ENCODE data around the gene FOXA1.
"Not testable (repeated sequence)": the region's sequence is repeated elsewhere in the genome, so short reads cannot be mapped to it uniquely, and the experiment has no call there.

FOXA1 gene

DNA sequence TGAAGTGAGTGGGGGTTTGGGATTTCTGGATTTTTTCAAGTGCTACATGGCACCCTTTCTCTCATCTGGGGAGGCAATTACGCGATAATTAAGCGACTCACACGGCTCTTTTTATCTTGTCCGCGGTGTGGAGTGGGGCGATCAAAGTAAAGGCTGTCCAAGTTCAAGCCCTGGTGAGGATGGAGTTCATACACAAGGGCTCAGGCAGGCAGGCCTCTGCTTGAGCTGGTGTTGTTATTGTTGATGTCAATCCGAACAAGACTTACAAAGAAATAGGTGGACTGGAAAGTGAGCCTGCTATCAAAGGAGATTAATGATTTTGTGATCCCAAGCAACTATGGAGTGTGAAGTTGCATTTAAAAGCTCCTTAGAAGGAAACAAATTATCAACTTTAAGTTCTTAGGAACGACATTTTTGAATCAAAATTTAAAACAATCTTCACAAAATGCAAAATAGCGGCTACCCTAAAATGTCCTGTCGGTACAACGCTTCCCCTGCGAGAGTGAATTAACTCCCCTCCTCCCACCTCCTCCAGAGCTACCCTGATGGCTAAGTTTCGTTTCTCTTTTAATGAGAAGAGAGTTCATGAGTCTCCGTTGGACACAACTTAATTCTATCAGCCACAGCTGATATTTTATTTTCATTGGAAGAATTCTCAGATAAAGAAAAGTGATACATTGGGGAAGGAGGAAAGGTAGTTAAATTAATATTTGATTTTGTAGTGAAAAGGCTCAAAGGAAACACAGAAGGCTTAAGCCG, 5.9 kb downstream of the FOXA1 start:
- DNase-seq, result no peak

DNA sequence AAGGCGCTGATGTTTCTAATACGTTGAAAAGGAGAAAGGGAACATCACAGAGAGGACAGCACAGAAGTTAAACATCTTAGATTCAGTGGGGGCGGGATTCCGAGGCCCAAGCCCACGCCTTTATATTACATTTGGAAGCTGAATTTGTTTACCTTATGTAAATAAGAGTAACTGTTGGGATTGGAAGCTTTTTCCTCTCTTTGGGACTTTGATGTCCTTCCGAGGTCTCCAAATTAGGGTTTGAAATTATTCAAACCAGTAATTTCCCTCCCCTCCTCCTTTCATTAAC, 6.4 kb downstream of the FOXA1 start:
- no peak for DNase-seq

DNA sequence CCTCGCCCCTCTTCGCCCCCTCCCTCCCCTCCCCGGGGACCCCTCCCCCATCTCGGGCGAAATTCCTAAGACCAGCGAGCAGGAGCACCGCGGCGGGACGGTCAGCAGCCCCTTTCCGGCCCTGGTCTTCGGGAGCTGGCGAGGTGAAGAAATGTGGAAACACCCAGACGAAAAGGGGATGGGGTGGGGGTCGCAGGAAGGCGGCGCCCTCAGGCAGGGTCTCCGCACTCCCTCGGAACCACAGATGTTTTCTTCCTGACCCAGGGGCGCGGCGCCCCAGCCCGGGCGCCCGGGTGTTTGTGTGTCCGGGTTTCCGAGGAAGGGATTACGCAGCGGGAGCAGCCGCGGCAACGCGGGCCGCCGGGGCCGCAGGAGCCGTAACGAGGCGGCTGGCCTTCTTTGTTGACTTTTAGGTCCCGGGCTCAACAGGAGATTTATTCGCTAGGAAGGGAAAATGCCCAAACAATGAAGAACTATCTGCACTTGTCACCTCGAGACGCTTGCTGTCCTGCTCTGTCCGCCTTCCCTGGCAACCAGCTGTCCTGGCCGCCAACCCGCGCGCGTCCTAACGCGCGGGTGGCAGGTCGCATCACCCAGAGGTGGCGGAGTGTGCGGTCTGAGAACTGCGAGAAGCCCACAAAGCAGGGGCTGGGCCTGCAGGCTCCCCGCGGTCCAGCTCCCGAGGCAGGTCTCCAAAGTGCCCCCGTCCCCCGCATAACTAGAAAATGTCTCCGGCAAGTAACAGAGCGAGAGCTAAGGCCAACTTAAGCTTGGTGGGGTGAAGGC, 7.0 kb downstream of the FOXA1 start:
- no peak for DNase-seq

DNA sequence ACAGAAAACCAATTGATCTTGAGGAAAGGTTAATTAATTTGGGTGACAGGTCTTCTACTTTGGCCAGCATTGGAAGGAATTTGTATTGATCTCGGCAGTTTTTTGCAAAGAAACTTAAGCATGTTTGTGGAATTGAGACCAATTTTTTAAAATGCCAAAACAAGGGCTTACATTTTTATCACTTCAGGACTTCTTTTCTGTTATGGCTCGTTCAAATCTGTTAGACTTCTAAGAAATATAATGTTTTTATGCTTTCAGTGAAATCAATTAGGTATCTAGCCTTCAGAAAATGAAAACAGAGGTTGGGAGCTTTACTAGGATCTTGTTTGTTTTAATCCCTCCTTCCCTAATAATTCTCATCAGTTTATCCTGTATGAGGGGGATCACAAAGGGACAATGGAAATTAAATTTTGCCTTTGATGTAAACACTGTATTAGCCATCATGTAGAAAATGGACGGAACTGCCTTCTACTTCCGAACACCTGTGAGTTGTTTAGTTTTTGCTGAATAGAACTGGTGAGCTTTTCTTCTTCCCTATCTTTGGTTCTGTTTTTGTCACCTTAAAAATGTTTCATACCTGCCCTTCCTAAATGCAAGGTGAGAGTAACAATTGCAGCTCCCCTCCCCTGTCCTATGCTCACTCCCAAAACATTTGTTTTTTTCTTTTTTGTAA, 7.8 kb downstream of the FOXA1 start:
- DNase-seq, result no peak

DNA sequence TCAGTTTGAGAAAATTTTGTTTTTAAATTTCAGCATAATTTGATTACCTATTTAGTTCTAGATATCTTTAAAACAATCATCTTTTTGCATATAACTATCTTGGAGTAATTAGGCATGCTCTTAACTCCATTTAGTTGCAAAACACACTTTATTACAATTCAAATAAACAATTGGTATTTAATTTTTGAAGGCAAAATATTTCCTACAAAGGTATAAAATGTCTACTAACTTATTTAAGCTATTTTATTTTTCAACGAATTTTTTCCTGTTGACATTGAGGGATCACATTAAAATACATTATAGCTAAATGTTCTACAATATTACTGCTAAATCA, 8.3 kb downstream of the FOXA1 start:
- DNase-seq, result no peak

DNA sequence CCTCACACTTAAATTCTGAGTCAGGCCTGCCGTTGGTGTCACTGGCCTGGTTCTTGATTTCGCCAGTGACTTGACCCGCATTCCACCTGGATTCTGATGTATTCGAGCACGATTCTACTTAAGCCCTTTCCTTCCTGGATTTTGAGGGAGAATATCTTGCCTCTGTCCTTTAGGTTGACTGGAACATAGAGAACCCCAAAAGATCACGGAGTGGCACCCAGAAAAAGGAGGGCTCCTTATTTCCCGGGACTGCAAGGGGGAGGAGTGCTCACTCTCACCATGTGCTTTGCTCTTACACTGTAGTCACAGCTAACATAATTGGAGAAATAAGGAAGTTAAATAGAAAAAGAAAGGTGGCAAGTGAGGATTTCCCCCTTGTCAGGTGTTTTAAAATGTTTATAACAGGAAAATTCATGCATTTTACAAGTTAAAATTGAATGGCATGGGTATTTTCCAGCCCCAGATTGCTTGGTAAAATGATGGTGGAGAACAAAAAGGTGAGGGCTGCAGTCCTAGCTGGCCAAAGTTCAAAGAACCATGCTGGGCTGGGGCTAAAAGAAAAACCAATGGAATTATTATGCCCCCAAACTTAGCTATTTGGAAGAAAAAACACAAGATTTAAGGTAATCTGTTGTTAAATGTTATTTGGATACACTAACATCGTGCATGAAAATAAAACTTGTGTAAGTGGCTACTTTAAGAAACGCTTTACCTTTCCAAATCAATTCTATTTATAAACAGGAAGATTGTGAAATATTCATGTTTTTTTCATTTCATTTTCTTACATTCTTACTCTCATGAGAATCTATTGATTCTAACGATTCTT, 8.9 kb downstream of the FOXA1 start:
- DNase-seq, result no peak

DNA sequence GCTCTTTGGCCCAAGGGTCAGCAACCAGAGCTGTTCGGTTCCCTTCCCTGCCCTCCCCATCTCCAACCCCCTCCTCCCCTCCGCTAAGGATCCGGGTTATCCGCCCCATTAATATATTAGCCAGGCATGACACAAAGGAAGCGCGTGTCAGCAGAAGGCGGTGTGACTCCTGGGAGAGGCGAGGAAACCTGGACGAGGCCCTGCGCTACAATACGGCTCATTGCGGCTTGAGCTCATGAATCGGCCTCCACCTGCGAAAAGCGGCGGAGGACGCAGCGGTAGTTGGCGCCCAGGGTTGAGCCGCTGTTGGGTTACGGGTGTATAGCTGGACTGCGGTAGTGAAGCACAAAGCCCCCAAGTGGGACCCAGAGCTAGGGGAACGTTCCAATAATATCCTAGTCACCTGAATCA, 9.9 kb downstream of the FOXA1 start:
- no peak for DNase-seq

DNA sequence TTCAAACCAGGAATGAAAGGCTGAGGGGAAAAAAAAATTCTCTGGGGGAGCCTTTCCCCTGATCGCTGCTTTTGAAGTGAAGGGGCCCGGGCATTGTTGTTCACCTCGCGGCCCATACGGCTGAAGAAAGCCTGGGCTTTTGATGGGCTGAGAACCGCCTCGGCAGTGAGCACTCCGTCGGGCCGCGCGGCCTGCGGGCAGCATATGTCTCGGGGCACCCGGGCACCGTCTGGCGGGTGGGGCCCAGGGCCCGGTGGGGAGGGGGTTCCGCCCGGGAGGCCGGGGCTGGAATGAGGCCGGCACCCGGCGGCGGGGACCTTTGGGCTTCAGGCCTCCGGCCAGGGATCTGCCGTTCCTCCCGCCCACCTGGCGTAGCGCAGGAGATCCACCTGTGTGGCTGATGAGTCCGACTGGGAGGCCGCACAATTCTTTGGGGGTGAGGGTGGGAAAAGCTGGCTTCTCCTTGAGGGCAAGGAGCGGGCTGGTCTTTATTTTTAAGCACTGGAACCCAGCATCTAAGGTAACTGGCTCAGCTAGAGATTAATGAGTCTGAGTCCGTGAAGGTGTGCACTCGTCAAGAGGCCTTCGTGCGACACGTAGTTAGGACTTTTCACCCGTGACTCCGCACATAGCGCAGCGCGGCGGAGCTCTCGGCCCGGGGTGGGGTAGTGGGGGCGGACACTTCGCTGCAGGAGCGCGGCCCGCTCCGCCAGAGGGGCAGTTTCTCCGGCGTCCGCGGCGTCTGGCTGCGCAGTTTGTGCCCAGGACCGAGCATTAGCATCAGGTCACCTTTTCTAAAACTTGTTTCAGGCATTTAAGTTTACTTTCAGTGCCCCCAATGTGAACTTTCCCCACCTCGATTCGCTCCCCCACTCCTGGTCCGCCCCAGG, 10.6 kb downstream of the FOXA1 start:
- DNase-seq, result no peak

DNA sequence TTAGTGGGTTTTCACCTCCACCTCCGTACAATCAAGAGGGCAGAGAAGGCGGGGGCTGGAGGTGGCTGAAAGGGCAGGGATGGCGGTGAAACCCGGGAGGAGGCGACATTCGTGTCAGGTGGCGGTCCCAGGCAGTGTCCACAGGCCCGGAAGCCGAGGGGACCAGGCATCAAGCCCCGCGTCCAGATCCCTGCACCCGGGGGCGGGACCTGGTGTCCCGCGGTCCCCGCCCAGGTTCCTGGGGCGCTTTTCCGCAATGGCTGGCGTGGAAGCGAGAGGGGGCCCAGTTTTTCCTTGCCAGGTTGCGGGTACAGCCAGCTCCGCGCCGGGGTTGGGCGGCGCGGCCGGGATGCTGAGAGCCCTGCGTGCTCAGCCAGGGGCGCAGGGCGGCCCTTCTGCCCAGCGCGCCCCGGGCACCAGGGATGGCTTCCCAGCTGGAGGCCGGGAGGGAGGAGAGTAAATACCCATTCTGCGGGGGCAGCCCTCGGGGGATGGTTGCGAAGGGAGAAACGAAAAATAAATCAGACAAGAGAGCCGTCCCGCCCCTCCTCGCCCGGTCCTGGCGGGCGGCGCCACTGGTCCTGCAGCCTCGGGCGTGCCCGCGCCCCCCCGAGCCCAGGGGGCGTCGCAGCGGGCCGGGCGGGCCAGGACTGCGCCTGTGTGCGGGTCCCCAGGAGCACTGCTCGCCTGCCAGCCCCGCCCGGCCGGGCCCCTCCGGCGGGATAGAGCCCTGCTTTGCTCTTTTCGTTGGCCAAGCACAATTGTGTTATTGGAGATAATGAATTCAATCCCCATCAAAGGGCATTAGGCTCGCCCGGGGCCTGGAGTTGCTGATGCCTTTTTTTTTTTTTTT, 11.5 kb downstream of the FOXA1 start:
- DNase-seq, result no peak

DNA sequence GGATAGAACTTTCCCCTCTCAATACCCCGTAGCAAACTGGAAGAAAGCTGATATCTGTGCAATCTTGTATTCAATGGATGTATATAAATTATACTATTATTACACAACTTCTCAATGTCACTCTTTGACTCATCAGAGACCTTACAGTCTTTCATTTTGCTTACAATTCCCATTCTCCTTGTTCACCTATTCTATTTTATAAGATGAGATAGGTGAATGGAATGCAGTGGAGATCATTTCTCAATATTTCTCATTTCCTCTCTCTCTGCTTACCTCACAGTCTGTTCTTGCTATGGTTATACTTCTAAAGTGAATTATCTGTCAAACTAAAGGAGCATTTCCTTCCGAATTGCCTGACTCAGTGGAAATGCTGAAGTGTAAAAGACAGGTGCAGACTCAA, 14.9 kb downstream of the FOXA1 start:
- DNase-seq, result no peak

DNA sequence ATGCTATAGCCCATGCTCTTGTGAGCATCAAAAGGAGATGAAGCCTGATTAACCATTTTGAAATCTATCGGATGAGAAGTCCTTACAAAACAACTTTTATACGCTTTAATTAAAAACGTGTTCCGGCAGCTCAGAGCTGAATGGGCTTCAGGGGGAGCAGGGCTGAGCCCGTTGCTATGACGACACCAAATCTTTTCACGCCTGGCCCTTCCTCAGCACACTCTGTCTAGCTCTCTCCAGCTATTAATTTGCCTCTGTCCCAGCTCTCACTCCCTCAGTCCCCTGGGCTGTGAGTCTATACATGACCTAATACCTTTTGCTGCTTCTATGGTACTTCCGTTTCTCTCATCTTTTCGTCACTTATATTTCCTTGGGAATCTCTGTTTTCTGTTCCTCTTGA, 15.8 kb downstream of the FOXA1 start:
- no peak for DNase-seq

DNA sequence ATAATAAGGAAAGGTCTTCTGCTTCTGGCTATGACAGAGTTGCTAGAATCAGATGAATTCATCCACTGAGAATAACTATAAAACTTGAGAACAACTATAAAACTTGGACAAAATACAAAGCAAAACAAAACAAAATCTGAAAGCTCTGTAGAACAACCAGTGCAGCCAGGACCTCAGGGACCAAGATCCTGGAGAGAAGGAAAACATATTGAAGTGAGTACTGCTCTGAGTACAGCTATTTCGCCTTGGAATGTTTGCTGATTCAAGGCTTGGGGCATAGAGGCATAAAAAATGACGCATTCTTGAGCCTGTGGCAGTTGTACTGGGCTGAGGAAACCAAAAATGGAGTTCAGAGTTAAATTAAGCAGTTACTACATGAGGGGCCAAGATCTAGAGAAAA, 21.7 kb downstream of the FOXA1 start:
- DNase-seq, result no peak

DNA sequence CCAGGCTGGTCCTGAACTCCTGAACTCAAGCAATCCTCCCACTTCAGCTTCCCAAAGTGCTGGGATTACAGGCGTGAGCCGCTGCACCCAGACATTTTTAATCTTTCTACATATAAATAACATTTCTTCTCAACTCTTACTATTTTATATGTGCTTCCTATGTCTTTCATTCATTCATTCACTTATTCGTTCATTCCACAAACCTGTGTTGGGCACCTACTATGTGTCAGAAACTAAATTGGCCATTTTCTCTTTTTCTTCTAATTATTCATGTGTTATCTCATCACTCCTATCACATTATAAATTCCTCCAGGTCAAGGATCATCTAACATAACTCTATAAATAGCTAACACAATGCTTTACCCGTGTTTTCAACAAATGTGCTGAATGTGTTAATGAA, 23.7 kb downstream of the FOXA1 start:
- no peak for DNase-seq

DNA sequence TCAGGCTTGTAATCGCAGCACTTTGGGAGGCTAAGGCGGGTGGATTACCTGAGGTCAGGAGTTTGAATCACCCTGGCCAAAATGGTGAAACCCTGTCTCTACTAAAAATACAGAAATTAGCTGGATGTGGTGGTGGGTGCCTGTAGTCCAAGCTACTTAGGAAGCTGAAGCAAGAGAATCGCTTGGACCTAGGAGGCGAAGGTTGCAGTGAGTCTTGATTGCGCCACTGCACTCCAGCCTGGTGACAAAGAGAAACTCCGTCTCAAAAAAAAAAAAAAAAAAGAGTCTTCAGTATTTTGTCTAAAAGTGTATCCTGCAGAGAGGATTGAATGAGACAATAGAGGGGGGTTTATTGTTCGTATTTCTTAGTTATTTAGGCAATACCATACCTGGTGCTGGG, 25.3 kb downstream of the FOXA1 start:
- DNase-seq, result no peak

DNA sequence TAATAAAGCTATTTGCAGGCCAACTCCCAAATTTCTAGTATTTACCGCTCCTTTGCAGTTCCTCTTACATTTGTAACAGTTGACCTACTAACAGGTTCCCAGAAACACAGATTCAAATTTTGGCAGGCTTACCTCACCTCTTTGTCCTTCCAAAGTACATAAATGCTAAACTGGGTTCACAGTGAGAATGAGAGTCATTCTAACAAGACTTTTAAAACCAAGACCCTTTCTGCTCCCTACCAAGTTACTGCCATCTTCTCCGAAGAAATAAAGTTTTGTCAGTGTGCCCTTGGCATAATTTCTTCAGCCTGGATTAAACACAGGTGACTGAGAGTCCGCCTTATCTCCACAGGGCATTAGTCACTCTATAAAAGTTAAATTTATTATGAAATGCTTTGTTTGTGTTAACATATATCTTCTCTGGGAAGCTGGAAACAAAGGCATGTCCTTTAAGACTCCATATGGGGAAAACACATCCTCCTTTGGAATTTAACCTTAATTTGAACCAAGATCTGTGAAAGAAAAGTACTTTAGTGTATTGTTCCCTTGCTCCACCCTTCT, 28.2 kb downstream of the FOXA1 start:
- no peak for DNase-seq

DNA sequence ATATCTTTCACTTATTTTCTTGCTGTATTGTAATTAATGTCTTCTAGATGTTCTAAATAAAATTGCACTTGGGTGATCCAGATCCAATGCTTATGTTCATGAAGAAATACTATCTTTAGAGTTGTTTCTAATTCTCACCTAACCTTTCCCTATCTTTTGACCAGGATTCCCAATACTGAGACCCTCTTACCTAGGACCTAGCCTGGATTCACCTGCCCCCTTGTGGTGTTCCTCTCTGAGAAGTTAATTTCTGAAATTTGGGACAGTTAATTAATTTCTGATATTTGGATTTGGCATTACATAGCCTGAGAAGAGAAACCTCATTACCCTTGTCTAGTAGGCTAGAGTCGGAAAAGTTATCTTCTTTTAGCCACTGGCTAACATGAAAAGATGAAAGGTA, 29.5 kb downstream of the FOXA1 start:
- no peak for DNase-seq

DNA sequence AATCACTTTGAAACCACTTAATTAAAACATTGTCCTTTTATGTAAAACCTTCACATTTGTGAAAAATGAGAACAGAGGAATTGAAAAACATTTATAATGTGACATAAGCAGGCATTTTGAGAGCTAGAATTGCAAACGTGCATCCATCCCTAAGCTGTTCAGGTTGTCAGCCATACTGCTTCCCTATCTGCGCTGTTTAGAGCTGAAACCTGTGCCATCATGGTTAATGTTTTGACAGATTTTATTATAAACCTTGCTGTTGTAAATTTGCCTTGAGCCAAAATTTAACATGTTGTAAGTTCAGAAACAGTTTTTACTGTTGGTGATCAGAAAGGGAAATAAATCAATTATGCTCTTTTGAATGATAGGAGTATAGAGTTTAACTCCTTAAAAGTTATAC, 31.9 kb downstream of the FOXA1 start:
- DNase-seq, result no peak

DNA sequence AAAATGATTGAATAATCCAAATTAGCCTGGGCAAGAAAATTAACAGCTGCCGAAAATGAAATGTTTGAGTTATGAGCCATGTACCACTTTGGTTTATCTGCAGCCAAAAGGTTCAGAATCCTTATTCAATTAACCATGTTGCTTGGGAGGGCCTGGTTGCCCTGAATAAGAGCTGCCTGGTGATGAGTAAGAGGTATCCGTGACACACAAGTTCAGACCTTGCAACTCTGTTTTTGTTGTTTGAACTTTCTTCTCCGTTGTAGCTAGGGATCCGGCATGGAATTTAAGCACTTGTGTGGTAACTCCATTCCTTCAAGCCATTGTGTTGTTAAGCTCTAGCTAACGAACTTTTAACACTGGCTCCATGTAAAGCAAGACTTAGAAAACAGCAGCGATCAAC, 35.7 kb downstream of the FOXA1 start:
- no peak for DNase-seq

DNA sequence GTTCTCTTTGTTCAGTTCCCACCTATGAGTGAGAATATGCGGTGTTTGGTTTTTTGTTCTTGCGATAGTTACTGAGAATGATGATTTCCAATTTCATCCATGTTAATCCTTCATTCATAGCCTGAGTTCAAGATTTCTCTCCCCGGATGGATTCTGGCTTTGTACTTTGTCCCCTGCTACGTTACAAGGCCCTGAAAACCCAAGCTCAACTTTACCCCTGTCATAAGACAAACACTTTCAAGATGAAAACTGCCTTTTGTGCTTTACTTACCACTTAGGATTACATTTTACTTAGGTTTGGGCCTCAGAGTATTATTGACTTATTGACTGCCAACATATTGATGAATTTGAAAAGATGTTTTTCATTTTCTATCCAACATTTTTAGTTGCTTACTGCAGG, 36.3 kb downstream of the FOXA1 start:
- no peak for DNase-seq

DNA sequence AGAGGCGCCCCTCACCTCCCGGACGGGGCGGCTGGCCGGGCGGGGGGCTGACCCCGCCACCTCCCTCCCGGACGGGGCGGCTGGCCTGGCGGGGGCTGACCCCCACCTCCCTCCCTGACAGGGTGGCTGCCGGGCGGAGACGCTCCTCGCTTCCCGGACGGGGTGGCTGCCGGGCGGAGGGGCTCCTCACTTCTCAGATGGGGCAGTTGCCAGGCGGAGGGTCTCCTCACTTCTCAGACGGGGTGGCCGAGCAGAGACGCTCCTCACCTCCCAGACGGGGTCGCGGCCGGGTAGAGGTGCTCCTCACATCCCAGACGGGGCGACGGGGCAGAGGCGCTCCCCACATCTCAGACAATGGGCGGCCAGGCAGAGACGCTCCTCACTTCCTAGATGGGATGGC, 39.5 kb downstream of the FOXA1 start:
- DNase-seq, result not testable (repeated sequence)

DNA sequence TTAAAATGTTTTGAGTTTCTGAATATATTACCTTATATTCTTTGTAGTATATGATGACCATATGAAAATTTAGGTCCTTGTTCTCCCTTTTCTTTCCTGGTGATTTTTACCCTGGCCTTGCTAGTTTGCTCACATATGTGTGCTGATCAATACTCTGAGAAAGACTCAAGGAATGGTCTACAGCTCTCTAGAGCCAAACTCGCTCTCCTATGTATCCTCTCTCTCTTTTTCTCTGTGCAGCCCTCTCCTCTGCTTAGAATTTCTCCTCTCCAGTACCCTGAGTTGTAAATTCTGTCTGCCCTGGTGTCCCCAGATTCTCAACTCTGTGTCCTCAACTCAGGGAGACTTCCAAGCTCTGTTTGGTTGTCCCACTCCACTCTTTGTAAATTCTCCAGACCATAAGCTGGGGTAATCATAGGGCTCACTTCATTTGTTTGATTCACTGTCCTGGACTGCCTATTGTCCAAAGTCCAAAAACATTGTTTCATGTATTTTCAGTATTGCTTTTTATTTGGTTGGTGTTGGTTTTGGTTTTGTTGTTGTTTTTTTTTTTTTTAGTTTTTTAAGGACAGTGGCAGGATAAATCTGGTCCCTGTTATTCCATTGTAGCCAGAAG, 41.0 kb downstream of the FOXA1 start:
- no peak for DNase-seq

Data from Kasumi-1 (cell line).